SW 1271 (cell line): ENCODE measurements around the gene SDHD.
A peak's percentile ranks its signal among the peaks of the same experiment; 100 is the strongest.

ENCODE experiments used
- DNase-seq, 2 experiments: peaks; one replicate each; lab custom pipeline; 2025; lab: John Stamatoyannopoulos, UW

The SDHD gene

DNA sequence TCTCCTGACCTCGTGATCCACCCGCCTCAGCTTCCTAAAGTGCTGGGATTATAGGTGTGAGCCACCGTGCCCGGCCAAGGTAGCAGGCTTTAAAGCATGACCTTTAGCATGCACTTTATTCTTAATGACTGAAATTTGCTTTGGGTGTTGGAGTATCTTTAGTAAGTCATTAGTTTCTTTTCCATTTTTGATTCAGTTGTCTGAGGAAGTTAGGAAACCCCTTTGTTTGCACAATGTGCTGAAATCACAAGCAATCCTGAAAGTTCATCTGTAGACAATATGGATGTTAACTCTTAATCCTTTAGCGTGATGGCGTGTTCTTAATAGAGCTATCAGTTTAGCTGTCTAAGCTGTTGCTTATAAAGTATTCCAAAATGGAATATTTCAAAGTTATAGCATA, 16.8 kb downstream of the SDHD start:
- no peak for DNase-seq

GRCh38 chr11:112106070-112106469, 19.4 kb downstream of the SDHD start:
- no peak for DNase-seq

DNA sequence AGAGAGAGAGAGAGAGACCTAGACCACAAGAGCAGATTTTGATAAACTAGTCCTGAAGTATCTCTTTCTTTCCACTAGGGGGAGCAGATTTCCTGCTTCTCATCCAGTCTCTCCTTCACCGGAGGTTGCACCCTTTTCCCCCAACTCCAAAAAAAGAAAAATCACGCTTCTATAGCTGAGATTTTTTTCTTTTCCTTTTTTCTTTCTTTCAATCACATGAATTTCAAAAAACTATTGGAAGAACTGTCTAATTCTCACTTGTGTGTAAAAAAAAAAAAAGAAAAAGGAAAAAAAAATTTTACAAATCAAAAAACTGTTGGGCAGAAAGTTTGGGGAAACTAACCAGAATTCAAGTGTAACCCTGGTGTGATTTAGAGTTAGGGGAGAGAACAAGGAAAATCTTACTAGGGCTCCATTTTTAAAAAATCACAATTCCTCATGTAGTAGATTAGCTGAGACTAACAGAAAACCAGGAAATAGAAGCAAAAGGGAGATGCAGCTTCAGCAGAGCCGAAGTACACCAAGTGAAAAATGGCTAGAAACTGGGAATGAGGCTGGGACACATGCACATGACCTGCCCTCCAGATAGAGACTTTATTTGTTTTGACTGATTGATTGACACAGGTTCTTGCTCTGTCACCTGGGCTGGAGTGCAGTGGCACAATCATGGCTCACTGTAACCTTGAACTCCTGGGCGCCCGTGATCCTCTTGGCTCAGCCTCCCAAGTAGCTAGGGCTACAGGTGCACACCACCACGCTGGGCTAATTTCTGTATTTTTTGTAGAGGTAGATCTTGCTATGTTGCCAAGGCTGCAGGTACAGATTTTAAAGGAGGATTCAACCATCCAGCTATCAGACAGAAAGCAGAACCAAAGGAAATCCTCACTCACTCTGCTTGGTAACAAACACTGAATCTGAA, 27.1 kb downstream of the SDHD start:
- DNase-seq: peak; percentile 58 to 92

DNA sequence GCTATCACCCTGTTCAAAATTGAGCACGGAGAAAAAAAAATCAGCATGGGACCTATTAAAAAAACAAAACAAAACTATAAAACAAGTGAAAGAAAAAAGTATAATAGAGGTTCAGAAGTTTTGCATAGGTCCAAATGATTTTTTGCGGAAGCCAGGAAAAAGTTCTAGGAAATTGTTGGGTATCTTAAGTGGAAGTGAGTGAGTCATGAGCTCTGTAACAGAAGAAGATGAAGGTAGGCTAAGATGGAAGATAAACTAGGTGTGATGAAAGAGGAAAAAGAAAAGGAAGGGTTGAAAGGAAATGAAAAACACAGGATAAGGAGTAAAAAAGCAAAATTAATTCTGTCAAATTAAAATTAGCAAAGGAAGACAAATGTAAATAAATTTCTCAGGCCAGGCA, 27.8 kb downstream of the SDHD start:
- DNase-seq: no peak

DNA sequence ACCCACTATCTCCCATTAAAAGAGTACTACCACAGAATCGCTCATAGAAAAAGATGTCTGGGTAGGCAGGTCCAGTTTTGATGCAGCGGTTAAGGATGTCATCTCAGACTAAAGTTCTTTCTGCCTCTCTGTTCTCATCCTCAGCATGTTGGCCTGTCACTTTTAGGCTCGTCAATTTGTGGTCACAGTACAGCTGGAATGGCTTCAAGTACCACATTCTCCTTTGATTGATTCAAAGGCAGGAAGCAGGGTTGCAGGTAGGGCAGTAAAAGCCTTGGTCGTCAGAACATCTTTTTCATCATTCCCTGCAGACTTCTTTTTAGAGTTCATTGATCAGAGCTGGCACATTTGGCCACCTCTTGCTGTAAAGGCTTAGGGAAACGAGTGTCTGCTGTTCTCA, 28.7 kb downstream of the SDHD start:
- DNase-seq: no peak

- no peak for DNase-seq
Observed at GRCh38 chr11:112118176-112118575, 31.5 kb downstream of the SDHD start.

- no peak for DNase-seq
Observed at GRCh38 chr11:112121981-112122615, 35.4 kb downstream of the SDHD start.

GRCh38 chr11:112123129-112123528, 36.5 kb downstream of the SDHD start:
- DNase-seq: no peak

DNA sequence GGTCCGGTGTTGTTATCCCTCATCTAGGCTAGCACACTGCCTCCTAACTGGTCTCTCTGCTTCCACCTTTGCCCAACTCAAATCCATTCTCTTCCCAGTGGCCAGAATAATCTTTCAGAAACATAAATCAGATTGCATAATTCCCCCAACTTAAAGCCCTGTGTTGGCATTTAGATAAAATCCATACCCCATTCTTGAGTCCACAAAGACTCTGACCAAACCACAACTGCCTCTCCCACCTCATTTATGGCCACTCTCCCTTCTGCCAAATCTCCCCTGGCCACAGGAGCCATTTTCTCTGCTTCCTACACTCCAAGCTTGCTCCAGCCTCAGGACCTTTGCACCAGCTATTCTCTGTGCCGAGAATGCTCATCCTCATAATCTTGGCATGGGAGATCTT, 40.4 kb downstream of the SDHD start:
- DNase-seq: no peak

DNA sequence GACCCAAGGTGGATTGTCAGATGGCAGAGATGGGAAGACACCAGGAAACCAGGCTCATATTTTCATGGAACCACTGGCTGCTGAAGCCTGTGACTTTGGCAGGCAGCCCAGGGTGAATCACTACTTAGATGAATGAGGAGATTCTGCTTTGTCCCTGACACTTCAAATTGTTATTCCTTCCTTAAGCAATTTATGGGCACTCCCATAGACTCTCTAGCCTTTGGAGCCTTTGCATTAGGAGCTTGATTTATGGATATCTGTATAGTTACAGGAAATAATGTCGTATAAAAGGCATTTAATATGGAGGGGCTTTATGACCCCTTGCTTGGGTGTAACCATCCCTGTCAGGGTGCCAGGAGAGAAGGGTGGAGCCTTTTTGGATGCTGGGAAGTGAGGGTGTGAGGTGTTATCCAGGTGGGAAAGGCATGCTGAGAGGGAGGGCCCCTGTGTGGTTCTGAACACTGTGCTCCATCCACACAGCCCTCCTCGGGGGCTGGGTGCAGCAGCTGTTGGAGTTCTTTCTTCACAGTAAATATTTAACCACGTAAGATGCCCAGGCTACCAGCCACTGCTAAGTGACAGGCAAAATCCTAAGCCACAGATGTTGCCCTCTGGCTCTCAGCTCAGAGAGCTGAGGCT, 41.9 kb downstream of the SDHD start:
- DNase-seq: peak; percentile 81 to 86

DNA sequence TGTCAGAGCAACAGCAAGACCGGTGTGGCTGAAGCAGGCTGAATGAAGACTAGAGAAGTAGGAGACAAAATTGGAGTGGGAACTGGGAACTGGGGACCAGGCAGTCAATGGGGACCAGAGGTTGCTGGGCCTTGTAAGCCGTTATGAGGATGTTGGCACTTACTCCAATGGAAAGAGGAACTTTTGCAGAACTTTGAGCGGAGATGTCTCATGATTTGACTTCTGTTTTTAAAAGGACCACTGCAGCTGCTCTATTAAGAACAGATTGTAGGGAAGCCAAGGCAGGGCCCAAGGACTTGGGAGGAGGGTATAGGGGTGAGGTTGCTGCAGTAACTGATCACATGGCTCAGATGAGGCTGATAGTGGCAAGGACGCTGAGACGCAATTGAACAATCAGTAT, 43.0 kb downstream of the SDHD start:
- no peak for DNase-seq

- no peak for DNase-seq
Observed at GRCh38 chr11:112132737-112133136, 46.1 kb downstream of the SDHD start.

- DNase-seq: no peak
Observed at GRCh38 chr11:112134473-112134872, 47.8 kb downstream of the SDHD start.

DNA sequence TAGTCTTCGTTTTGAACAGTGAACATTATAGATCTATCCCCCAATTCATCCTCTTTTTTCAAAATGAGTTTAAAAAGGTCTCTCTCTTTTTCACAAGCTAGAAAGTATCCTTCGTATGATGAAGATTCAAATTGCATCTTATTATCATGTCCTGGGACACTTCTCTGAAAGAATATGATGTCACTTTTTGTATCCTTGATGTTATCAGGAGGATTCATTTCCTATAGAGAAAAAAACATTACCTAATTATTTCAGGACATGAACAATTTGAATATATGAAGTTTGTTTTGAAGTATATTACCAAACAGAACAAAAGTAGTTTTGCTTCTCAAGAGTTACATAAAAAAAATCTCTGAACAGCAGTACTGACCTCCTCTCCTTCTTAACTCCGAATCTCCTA, 56.9 kb downstream of the SDHD start:
- no peak for DNase-seq
